NT2/D1 (cell line): ENCODE measurements around the gene ARFGAP3.

Experiments used
- SUZ12 ChIP-seq: IDR thresholded peaks from 2 replicates; pipeline ENCODE4 v1.6.1; 2011; ENCODE audit not compliant: insufficient read length, insufficient read depth; ENCODE audit errors: extremely low read depth
- YY1 ChIP-seq: IDR thresholded peaks from 2 replicates; pipeline ENCODE4 v1.6.1; 2011; ENCODE audit not compliant: insufficient read length, insufficient read depth

- TF ChIP-seq SUZ12 (no peak), YY1 (no peak)
Measured at GRCh38 chr22:42817556-42817955, 39.5 kb downstream of the ARFGAP3 start.
